ENCODE data around the gene VPS11. TPM values are rescaled to one million over a fixed set of nuclear protein-coding genes. Genes with fewer than 3 reads are reported as not detected.

VPS11 gene
- total RNA-seq = 24.4 and 43.9 TPM in 2 replicates

GRCh38 chr11:119067371-119068222 lies at the start of gene VPS11:
TSS of gene VPS11 (plus strand) at chr11:119067818. CDS start at chr11:119067824, 6 bp downstream.

GRCh38 chr11:119018074-119018938 lies 49.3 kb upstream of the VPS11 start, which contains the start of the genes RPS25 and TRAPPC4:
TSS of gene RPS25 (minus strand) at chr11:119018343. CDS start at chr11:119018284, 59 bp downstream.
TSS of gene TRAPPC4 (plus strand) at chr11:119018766. CDS start at chr11:119018796, 30 bp downstream.

GRCh38 chr11:119030329-119031047 lies 37.1 kb upstream of the VPS11 start, which contains the start of gene SLC37A4:
TSS of gene SLC37A4 (minus strand) at chr11:119030877.

DNA sequence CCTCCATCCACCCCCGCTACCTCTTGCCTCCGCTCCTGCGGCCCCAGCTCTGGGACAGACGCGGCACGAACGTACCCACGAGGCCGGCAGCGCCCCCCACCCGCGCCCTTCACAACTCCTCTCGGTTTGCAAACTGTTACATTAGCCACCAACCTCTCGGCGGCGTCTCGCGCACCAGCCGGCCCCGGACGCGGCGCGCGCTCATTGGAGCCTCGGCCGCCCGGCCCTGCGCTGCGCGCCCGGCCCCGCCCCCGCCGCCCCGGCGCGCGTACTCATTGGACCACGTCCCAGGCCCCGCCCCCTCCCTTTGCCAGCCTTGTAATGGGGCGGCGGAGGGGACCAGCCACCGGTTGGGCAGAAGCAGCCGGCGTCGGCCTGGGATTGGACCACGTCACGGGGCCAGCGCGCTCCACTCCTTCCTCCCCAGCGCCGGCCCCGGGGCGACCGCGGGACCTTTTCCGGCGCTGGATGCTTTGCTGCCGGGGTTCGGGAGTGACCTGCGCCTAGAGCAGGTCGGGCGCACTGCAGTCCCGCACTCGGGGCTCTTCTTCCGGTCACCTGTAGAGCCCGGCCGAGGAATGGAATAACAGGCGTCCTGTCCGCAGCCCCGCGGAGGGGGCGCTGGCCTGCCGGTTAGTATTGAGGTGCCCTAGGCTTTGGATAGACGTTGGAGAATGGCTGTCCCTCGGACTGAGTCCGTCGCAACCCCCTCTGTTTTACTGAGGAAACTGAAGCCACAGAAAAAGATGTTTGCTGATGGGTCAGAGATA lies 10.4 kb upstream of the VPS11 start, which contains the start of gene HYOU1:
Gene HYOU1, minus strand, starts transcription at position 206 of the 770 bp plus-strand sequence. CDS start 1,045 bp downstream, outside the sequence.

DNA sequence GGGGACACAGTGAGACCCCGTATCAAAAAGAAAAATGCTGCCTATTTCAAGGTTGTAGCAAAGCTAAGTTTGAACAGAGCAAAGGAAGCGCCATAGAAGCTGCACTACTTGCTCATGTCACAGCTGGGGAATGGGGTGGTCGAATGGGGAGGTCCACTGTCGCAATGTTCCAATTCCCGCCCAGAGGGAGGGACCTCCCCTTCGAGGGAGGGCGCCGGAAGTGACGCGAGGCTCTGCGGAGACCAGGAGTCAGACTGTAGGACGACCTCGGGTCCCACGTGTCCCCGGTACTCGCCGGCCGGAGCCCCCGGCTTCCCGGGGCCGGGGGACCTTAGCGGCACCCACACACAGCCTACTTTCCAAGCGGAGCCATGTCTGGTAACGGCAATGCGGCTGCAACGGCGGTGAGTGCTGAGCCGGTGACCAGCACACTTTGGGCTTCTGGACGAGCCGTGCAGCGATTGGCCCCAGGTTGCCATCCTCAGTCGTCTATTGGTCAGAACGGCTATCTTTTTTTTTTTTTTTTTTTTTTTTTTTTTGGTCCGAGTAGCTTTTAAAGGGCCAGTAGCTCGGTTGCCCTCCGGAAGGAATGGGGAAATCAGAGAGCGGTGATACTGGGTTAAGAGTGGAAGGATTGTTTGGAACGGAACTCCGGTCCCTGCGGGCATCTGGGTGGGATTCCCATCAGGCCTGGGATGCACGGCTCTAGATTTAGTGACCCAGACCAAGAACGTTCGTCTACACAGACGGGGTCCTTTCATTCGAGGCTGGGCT lies 17.2 kb downstream of the VPS11 start, which contains the start of gene HMBS:
Gene HMBS, plus strand, starts transcription at position 219 of the 774 bp plus-strand sequence. Its CDS starts 153 bp downstream, at position 372.

GRCh38 chr11:119101759-119102423 lies 34.3 kb downstream of the VPS11 start, which contains the start of gene DPAGT1:
TSS of gene DPAGT1 (minus strand) at chr11:119101853. CDS start at chr11:119101655, 198 bp downstream.

DNA sequence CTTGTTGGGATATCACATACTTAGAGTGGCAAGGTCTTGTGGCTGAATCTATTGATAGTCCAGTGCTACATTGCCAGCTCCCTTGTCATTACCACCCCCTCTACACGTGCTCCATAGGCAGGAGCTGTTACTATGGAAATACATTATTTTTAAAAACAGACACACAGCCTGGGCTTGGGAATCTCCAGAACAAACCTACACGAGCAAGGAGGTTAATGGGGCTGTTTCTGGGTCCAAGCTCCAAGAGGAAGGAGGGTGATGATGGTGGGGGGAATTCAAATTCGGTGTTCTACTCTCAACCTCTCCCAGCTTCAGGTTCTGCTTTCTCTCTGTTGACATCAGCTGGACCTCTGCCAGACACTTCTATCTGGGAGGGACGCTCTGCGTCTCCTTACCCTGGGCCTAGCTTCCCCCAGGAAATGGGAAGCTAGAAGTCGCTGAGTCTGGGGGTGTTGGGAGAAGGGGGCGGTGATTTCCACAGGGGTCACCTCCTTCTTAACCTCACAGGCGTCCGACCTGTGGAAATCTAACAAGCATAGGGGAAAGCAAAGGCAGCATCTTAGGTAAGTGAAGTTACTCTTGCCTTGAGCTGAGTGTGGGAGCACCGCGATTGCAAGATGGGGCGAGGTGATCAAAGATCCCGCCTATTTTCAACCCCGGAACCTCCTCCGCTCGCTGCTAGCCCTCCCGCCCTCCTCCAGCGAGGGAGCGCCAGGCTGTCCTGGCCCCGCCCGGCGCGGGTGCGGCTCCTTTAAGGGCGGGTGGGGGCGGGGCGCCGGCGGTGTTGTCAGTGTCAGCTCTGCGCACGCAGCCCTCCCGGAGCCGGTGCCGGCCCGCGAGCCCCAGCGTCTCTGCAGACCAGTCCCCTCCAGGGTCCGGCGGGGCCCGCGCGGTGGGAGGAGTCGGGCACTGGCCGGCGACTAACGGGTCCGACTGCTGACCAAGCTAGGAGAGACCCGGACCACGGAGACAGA lies 39.2 kb downstream of the VPS11 start, which contains the start of gene C2CD2L:
Gene C2CD2L, plus strand, starts transcription at position 781 of the 974 bp plus-strand sequence. CDS start 398 bp downstream, outside the sequence.

GRCh38 chr11:119121008-119121810 lies 53.6 kb downstream of the VPS11 start, which contains the start of gene HINFP:
TSS of gene HINFP (plus strand) at chr11:119121580. CDS start at chr11:119126945, 5,365 bp downstream.

Other genes with a start within 250 kb of the VPS11 start
- not detected in 2 replicates for gene CXCR5, start 183.9 kb upstream of the VPS11 start, total RNA-seq
- 30.3 and 58.2 TPM in 2 replicates for gene BCL9L, start 141.9 kb upstream of the VPS11 start, total RNA-seq
- gene UPK2, start 111.5 kb upstream of the VPS11 start, total RNA-seq = not detected in 2 replicates
- not detected in 2 replicates for gene FOXR1, start 96.1 kb upstream of the VPS11 start, total RNA-seq
- 7.2 and 12.5 TPM in 2 replicates for gene CENATAC, start 69.7 kb upstream of the VPS11 start, total RNA-seq
- 1,334 and 1,525 TPM in 2 replicates for gene RPS25, start 49.5 kb upstream of the VPS11 start, total RNA-seq
- 75.0 and 110 TPM in 2 replicates for gene TRAPPC4, start 49.1 kb upstream of the VPS11 start, total RNA-seq
- 50.4 and 68.5 TPM in 2 replicates for gene SLC37A4, start 36.9 kb upstream of the VPS11 start, total RNA-seq
- 86.6 and 187 TPM in 2 replicates for gene HYOU1, start 10.6 kb upstream of the VPS11 start, total RNA-seq
- gene HMBS, start 17.1 kb downstream of the VPS11 start, total RNA-seq = 38.8 and 62.1 TPM in 2 replicates
- gene DPAGT1, start 34.0 kb downstream of the VPS11 start, total RNA-seq = 31.8 and 41.1 TPM in 2 replicates
- gene C2CD2L, start 39.5 kb downstream of the VPS11 start, total RNA-seq = 5.8 and 8.6 TPM in 2 replicates
- gene HINFP, start 53.8 kb downstream of the VPS11 start, total RNA-seq = 10.9 and 32.2 TPM in 2 replicates
- gene ABCG4, start 81.2 kb downstream of the VPS11 start, total RNA-seq = 0.49 and 1.1 TPM in 2 replicates
- 19.1 and 25.4 TPM in 2 replicates for gene NLRX1, start 100.9 kb downstream of the VPS11 start, total RNA-seq
- 0.25 TPM in 1 of 2 replicates, not detected in the other for gene NHERF4, start 117.7 kb downstream of the VPS11 start, total RNA-seq
- 11.9 and 14.0 TPM in 2 replicates for gene CBL, start 138.5 kb downstream of the VPS11 start, total RNA-seq
- gene MCAM, start 249.3 kb downstream of the VPS11 start, total RNA-seq = 304 and 613 TPM in 2 replicates